Adipocyte (in vitro differentiated cells): ENCODE measurements around the gene TRIM50.
"Not testable (repeated sequence)": the region's sequence is repeated elsewhere in the genome, so short reads cannot be mapped to it uniquely, and the experiment has no call there.

Source experiments
- DNase-seq: peaks from one replicate; pipeline ENCODE4 v3.0.0-alpha.2; 2015; ENCODE audit warnings: low read depth
- H3K27me3 ChIP-seq: replicated peaks from 2 replicates; pipeline ENCODE4 v1.7.0; 2013; ENCODE audit warnings: mild to moderate bottlenecking, low read length, moderate library complexity; ENCODE audit not compliant: control insufficient read depth, insufficient read depth
- H3K36me3 ChIP-seq: 2 replicates; pipeline ENCODE4 v1.7.0; 2013; ENCODE audit warnings: low read length, mild to moderate bottlenecking, moderate library complexity; ENCODE audit not compliant: control insufficient read depth, insufficient read depth, severe bottlenecking
- H3K4me1 ChIP-seq: 2 replicates; pipeline ENCODE4 v1.7.0; 2013; ENCODE audit warnings: mild to moderate bottlenecking, low read length, moderate library complexity; ENCODE audit not compliant: control insufficient read depth, insufficient read depth
- H3K4me3 ChIP-seq: 2 replicates; pipeline ENCODE4 v1.7.0; 2013; ENCODE audit warnings: mild to moderate bottlenecking, low read length, moderate library complexity
- H3K9ac ChIP-seq: 2 replicates; pipeline ENCODE4 v1.7.0; 2013; ENCODE audit warnings: mild to moderate bottlenecking, low read length, moderate library complexity
- H3K9me3 ChIP-seq: 2 replicates; pipeline ENCODE4 v1.7.0; 2013; ENCODE audit warnings: mild to moderate bottlenecking, low read length, moderate library complexity; ENCODE audit not compliant: control insufficient read depth

Gene TRIM50

DNA sequence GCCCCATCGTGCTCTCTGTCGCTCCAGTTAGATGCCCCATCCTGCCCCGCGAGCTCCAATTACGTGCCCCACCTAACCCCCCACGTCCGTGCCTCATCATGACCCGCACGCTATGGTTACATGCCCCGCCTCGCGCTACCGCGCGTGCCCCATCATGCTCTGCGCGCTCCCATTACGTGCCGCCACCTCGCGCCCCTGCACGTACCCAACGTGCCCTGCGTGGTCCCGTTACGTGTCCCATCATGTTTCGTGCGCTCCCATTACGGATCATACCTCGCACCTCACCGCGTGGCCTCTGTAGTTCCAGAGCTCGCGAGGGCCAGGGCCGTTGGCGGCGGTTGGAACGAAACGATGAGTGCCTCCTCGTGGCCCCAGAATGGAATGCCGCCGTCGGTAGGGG lies at the start of gene TRIM50, which contains the start of gene FKBP6:
Gene TRIM50, minus strand, starts transcription at position 161 of the 400 bp plus-strand sequence. CDS start 3,295 bp downstream, outside the sequence.
Gene FKBP6, plus strand, starts transcription at position 240 of the 400 bp plus-strand sequence. CDS start 268 bp downstream, outside the sequence.
- not testable (repeated sequence) for H3K4me1 ChIP-seq, H3K4me3 ChIP-seq, H3K9me3 ChIP-seq, H3K36me3 ChIP-seq, H3K9ac ChIP-seq, DNase-seq
- H3K27me3 ChIP-seq, result peaks cover 31% of the 10 kb centered on the region

DNA sequence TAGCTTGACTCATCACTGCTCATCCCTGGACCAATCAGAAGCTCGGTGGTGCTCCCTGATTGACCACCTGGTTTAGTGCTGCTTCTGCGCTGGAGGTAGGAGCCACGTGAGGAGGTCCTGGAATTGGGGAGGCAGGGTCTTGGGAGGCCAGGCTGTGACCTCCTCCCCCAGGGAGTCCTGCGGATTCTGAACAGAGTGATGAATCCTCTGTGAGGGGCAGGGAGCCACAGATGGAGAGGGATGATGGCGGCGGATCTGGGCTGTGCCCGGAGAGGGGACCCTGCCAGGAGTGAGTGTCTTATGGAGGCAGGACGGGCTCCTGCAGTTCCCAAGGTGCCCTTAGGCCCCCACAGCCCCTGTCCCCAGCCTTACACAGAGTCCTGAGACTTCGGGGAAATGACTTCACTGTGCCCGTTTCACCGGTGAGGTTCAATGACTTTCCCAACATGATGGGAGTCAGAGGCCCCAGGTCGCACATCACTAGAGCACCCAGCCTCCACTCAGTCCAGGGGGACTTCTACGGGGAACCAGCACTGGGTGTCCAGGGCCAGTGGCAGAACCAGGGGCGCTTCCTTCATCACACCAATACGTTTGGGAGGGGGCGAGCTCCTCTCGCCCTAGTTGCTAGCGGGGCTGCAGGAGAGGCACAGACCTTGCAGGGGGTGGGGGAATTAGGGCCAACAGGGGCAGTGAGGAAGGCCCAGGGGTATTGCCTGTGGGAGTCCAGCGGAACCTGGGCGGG lies 49.0 kb upstream of the TRIM50 start:
- H3K27me3 ChIP-seq, result peaks cover 24% of the 10 kb centered on the region
- H3K9me3 ChIP-seq, result peaks cover 5% of the 10 kb centered on the region
- H3K36me3 ChIP-seq, result no peaks in the 10 kb centered on the region
- no peak for DNase-seq
- H3K4me3 ChIP-seq, result no peak overlapping the region
- H3K4me1 ChIP-seq, result no peaks in the 10 kb centered on the region
- H3K9ac ChIP-seq, result no peak overlapping the region

DNA sequence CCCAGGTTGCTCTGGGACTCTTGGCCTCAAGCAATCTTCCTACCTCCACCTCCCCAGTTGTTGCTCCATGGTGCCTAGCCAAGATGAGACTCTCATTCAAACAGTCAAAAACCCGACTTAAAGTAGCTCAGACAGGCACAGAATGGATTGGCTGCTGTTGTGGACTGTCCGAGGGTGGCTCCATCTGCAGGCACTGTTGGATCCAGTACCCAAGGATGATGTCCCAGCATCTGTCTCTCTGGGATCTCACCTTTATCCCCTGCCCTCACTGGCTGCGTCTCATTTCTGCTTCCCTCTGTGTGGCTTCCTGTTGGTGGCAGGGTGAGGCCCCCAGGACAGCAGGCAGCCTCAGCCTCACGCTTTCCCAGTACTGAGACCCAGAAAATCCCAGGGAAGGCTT lies 48.4 kb upstream of the TRIM50 start:
- not testable (repeated sequence) for DNase-seq, H3K36me3 ChIP-seq, H3K9me3 ChIP-seq, H3K4me1 ChIP-seq, H3K4me3 ChIP-seq, H3K9ac ChIP-seq
- H3K27me3 ChIP-seq, result peaks cover 20% of the 10 kb centered on the region

DNA sequence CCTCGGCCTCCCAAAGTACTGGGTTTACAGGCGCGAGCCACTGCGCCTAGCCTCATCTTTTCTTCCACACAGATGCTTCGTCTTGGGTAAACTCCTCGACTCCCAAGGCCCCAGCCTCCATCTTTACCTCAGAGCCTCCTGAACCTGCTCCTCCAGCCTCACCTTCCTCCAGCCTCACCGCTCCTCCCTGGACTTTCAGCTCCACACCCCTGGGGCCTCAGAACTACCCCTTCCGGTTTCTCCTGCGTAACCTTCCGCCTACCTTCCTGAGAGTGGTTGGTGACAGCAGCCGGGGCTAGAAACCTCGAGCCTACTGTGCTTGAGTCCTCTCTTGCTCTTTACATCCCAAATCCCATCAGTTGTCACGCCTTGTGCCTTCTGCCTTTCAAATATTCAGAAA lies 45.9 kb upstream of the TRIM50 start:
- H3K9me3 ChIP-seq, result peaks cover 2% of the 10 kb centered on the region
- no peak for DNase-seq
- H3K9ac ChIP-seq, result no peak overlapping the region
- H3K27me3 ChIP-seq, result peaks cover 15% of the 10 kb centered on the region
- H3K36me3 ChIP-seq, result no peaks in the 10 kb centered on the region
- no peak overlapping the region for H3K4me3 ChIP-seq
- no peaks in the 10 kb centered on the region for H3K4me1 ChIP-seq

DNA sequence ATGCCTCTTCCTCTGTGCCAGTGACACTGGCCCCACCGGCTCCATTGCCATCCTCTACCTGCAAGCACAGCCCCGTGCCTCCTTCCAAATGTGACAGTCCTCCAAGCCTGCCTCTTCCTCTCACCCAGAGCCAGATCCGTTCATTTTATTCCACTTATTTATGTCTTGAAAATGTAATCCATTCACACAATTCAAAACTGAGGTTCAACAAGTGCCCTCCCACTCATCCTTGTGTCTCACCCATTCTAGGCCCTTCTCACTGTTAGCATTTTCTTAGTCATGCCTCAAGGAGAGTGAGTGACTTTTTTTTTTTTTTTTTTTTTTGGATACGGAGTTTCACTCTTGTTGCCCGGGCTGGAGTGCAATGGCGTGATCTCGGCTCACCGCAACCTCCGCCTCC lies 41.7 kb upstream of the TRIM50 start:
- H3K4me1 ChIP-seq, result no peaks in the 10 kb centered on the region
- H3K36me3 ChIP-seq, result no peaks in the 10 kb centered on the region
- DNase-seq, result no peak
- H3K4me3 ChIP-seq, result no peak overlapping the region
- no peak overlapping the region for H3K9ac ChIP-seq
- peaks cover 11% of the 10 kb centered on the region for H3K27me3 ChIP-seq
- no peaks in the 10 kb centered on the region for H3K9me3 ChIP-seq

DNA sequence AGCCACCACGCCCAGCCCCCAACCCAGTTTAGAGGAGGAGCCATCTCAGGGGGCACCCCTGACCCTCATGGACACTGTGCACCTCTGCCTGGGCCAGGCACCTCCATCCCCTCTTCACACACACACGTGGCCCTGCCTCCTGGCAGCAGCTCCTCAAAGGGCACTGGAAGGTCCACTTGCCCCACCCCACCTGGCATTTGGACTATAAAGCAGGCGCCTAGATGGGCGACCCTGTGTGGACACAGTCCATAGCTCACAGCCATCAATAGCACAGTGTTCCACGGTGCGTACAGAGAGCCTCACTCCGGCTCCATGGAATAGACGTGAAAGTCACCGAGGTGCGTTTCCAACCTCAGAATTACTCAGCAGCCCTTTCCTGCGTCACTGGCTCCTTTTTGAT lies 41.1 kb upstream of the TRIM50 start:
- Histone ChIP-seq H3K4me3 (no peak overlapping the region), H3K9ac (no peak overlapping the region), H3K4me1 (no peaks in the 10 kb centered on the region), H3K9me3 (no peaks in the 10 kb centered on the region), H3K36me3 (no peaks in the 10 kb centered on the region), H3K27me3 (peaks cover 16% of the 10 kb centered on the region)
- no peak for DNase-seq

DNA sequence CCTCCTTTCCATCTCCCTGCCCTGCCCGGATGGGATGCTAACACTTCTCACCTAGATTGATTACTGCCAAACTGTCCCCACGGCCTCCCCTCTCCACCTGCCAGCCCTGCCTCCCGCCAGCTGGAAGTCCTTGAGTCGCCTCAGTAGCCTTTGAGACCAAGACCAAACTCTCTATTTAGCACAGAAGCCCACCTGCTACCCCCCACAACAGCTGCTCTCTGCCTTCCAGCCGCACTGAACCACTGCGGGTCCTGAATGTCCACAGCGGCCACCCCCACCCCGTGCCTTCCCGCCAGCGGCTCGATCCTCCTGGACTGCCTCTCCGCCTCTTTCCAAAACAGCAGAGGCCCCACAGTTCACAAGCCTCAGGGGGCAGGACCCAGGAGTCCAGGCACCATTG lies 39.1 kb upstream of the TRIM50 start:
- DNase-seq, result no peak
- no peak overlapping the region for H3K4me3 ChIP-seq

DNA sequence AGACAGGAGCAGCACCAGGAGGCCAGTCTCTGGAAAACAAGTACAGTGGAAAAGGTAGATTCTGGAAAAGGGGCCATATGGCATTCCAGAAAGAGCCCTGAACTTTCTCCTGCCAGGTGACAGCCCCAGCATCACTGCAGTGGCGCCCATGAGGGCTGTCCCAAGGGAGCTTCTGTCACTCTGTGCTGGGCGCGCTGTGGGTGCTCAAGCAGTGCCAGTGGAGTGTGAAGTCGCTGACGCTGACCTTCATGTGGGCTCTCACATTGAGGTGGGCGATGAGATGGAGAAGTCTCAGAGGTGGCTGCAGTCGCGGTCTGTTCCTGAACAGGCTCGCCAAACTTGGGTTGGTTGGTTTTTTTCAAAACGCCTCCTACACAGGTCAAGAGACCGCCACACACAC lies 38.2 kb upstream of the TRIM50 start:
- no peak for DNase-seq
- no peaks in the 10 kb centered on the region for H3K4me1 ChIP-seq
- peaks cover 28% of the 10 kb centered on the region for H3K27me3 ChIP-seq
- no peaks in the 10 kb centered on the region for H3K36me3 ChIP-seq
- H3K9ac ChIP-seq, result no peak overlapping the region
- H3K9me3 ChIP-seq, result no peaks in the 10 kb centered on the region
- no peak overlapping the region for H3K4me3 ChIP-seq

More for the DNA sequence above, 39.1 kb upstream of the TRIM50 start:
- no peaks in the 10 kb centered on the region for H3K36me3 ChIP-seq
- H3K9me3 ChIP-seq, result no peaks in the 10 kb centered on the region
- peaks cover 28% of the 10 kb centered on the region for H3K27me3 ChIP-seq
- H3K9ac ChIP-seq, result no peak overlapping the region
- H3K4me1 ChIP-seq, result no peaks in the 10 kb centered on the region

DNA sequence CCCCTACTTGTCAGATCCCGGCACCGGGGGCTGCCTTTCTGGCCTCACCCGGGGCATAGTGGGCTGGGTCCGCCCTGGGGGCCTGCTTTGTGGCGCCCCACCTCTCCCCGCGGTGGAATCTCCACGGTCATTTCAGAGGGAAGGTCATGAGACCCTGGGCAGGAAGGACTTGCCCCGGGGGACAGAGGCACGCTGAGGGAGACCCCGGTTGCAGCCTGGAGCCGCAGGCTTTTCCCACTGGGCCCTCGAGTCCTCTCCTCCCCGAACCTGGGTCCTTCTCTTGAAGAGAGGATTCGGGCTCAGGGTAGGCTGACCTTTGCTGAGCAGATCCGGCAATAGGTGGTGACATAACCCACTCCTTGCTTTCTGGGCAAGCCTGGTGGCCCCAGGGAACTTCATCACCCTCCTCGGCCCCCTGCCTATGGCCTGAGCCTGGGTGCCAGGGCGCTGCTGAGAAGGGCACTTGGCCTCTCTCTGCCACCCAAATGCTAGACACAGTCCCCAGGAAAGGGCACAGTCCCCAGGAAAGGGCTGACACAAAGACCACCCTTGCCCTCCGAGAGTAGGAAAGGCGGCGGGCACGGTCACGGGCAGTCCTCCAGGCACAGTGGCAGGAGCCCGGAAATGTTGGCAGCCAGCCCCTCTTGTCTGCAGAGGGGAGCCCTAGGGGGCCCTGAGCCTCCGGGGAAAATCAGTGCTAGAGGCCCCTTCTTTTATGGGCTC lies 36.3 kb upstream of the TRIM50 start:
- DNase-seq, result no peak
- H3K4me3 ChIP-seq, result no peak overlapping the region
- peaks cover 34% of the 10 kb centered on the region for H3K27me3 ChIP-seq
- no peak overlapping the region for H3K9ac ChIP-seq
- H3K9me3 ChIP-seq, result no peaks in the 10 kb centered on the region
- H3K4me1 ChIP-seq, result no peaks in the 10 kb centered on the region
- H3K36me3 ChIP-seq, result no peaks in the 10 kb centered on the region

DNA sequence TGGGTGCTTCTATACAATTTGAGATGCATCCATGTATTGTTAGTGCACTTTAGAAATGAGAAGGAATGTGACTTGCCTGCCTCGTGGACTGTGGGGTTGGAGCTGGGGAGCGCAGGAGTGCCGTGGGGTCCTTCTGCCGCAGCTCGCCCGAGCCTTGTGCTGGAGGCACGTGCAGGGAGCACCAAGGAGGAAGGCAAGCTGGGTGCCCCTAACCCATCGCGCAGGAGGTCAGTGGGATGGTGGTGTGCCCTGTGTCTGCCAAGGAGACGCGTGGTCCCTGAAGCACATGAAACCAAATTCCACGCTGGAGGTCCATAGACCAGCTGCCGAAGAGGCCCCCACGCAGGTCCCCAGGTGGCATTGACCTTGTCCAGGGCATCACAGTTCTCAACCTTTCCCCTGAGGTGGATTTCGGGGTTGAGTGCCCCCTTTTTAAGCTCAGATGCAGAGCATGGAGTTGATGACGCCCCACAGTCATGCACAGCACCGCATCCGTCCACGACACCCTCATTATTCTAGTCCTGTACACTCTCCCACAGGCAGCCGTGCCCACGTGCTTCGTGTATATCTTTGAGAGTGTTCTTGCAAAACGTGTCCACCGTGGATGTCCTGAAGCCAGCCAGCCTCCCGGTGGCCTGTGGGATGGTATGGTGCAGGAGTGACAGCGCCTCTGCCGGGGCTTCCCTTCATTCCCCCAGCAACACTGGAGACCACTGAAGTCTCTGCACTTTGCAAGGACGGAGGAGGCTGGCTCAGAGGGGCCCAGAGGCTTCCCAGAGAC lies 35.5 kb upstream of the TRIM50 start:
- Histone ChIP-seq H3K4me3 (no peak overlapping the region), H3K9ac (no peak overlapping the region), H3K9me3 (no peaks in the 10 kb centered on the region), H3K36me3 (no peaks in the 10 kb centered on the region), H3K27me3 (peaks cover 36% of the 10 kb centered on the region), H3K4me1 (no peaks in the 10 kb centered on the region)
- no peak for DNase-seq

DNA sequence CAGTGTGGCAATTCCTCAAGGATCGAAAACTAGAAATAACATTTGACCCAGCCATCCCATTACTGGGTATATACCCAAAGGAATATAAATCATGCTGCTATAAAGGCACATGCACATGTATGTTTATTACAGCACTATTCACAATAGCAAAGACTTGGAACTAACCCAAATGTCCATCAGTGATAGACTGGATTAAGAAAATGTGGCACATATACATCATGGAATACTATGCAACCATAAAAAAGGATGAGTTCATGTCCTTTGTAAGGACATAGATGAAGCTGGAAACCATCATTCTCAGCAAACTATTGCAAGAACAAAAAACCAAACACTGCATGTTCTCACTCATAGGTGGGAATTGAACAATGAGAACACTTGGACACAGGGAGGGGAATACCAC lies 32.7 kb upstream of the TRIM50 start:
- peaks cover 29% of the 10 kb centered on the region for H3K27me3 ChIP-seq
- H3K36me3 ChIP-seq, H3K9me3 ChIP-seq, H3K4me3 ChIP-seq, DNase-seq, H3K4me1 ChIP-seq, H3K9ac ChIP-seq: not testable (repeated sequence)
